ENCODE data around the gene SLC25A15.
"Not testable (repeated sequence)": the region's sequence is repeated elsewhere in the genome, so short reads cannot be mapped to it uniquely, and the experiment has no call there.

SLC25A15 gene

DNA sequence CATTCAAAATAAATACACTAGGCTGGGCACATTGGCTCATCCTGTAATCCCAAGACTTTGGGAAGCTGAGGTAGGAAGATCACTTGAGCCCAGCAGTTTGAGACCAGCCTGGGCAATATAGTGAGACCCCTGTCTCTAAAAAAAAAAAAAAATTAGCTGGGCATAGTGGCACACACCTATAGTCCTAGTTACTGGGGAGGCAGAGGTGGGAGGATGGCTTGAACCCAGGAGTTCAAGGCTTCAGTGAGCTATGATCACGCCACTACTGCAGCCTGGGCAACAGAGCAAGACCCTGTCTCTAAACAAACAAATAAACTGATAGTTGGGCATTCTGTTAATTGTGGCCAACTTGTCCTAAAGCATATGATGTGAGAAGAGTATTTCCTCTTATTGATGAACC, 6.4 kb upstream of the SLC25A15 start:
- not testable (repeated sequence) for DNase-seq

DNA sequence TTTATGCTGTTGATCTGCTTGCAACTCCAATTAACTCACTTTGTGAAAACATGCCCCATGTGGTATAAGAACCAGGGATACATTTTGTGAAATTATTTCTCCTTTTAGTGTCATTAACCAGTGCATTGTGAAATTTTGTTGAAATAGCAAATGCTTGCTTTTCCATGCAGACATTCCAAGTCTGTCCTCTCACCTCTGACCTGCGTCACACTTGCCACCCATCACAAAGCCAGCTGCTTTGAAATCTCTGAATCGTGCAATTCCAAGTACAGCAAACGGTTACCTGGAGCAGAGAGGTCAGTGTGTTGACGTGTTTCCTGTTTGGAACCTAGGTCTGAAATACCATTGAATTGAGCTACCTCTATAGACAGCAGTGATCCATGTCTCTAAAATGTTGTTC, 4.9 kb upstream of the SLC25A15 start:
- no peak for DNase-seq

DNA sequence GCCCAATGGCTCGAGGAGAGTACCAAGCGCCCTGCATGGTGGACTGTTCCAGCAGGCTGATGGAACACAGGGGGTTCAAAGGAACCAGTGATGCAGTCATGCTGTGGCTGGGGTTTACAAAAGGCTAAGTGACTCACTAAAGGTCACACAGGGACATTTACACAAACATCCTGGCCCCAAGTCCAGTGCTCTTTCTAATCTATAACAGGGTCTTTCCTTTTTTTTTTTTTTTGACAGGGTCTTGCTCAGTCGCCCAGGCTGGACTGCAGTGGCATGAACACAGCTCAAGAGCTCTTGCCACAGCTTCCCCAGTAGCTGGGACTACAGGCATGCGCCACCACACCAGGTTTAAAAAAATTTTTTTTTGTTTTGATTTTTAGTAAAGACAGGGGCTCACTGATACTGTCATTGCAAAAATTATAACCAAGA, 2.8 kb upstream of the SLC25A15 start:
- no peak for DNase-seq

DNA sequence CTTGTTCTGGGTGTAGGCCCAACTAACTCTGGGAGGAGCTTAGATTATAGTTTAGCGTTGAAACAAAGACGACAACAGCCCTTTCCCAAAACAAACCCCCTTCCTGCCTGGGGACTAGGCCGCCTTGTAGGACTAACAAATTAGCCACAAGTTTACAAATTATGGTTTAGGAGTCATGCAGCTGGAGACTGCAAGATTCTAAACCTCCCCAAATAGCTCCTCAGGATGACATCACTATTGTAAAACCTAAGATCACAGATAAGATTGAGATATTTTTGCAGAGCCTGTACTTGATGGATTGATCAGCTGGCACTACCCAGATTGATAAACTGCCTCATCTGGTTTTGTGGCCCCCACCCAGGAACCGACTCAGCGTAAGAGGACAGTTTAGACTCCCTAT, 2.3 kb upstream of the SLC25A15 start:
- no peak for DNase-seq

DNA sequence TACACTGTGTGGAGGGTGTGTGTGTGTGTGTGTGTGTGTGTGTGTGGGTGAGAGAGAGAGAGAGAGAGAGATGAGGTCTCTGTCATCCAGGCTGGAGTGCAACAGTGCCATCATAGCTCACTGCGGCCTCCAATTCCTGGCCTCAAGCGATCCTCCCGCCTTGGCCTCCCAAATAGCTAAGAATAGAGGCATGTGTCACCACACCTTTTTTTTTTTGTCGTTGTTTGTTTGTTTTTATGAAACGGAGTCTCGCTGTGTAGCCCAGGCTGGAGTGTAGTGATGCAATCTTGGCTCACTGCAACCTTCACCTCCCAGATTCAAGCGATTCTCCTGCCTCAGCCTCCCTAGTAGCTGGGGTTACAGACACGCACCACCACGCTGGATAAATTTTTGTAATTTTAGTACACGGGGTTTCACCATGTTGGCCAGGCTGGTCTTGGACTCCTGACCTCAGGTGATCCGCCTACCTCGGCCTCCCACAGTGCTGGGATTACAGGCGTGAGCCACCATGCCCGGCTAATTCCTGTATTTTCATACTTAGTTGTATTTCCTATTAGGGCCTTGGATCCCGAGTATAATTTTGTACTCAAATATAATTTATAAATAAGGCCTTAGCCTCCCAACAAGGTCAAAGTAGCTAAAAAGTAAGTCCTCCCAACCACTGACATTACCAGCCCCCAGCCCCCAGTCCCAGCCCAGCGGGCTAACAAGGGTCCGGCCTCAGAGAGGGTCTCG, 704 bp upstream of the SLC25A15 start:
- DNase-seq: not testable (repeated sequence)

DNA sequence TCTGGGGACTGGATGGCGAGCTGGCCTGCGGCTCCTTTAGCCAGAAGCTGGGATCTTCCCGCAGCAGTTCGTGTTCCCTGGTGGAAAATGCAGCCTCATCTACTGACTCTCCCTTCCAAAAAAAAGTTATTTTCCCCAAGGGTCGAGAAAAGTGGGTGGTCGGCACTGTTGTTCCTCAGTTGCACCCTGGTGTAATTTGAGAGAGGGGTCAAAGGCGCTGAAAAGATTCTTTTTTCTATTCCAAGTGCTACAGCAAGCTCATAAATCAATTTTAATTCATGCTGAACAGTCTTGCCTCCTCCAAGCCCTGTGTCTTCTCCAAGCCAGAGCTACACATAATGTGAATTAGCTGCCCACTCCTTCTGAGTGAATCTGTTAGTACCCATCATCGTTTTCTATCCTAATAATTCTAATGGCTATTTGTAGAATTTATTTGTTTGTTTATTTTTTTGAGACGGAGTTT, 774 bp downstream of the SLC25A15 start:
- no peak for DNase-seq

DNA sequence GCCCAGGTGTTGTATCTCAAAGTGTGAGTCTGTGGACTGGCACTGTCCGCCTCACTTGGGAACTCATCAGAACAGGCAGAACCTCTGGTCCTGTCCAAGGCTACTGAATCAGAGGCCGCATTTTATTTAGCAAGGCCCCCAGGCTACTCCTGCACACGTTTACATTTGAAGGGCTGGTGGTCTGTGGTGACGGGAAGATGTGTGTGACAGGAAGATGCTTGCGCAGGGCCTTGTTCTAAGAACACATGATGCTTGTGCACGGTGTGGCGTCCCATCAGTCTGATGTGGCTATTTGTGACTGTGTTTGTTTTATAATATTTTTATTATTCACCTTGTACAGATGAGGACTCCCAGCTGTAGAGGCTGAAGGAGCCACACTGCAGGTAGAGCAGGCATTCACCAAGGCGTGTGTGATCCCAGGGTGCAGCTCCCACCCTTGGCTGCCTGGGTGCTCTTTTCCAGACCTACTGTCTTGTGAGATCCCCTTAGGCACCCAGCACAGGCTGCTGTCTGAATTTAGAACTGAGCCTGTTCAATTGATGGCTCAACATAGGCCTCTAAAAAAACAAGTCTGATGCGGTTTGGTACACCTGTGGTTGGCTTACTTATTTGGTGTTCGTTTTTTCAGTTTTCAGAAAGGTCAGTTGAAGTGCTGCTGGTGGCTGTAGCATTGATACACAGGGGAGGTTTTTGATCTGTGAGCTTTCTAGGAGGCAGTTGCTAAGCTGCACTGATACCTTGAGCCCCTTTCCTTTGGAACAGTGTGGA, 3.1 kb downstream of the SLC25A15 start:
- no peak for DNase-seq

DNA sequence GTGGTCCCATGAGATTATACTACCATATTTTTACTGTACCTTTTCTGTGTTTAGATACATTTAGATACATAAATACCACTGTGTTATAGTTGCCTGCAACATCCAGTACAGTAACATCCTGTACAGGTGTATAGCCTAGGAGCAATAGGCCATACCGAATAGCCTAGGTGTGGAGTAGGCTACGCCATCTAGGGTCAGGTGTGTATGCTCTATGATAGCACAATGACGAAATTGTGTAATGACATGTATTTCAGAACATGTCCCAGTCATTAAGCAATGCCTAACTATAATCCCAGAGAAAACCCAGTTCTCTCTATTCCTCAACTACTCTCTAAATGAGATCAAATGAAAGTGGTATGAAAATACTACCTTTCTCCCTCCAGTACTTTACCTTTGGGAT, 3.9 kb downstream of the SLC25A15 start:
- DNase-seq: no peak

DNA sequence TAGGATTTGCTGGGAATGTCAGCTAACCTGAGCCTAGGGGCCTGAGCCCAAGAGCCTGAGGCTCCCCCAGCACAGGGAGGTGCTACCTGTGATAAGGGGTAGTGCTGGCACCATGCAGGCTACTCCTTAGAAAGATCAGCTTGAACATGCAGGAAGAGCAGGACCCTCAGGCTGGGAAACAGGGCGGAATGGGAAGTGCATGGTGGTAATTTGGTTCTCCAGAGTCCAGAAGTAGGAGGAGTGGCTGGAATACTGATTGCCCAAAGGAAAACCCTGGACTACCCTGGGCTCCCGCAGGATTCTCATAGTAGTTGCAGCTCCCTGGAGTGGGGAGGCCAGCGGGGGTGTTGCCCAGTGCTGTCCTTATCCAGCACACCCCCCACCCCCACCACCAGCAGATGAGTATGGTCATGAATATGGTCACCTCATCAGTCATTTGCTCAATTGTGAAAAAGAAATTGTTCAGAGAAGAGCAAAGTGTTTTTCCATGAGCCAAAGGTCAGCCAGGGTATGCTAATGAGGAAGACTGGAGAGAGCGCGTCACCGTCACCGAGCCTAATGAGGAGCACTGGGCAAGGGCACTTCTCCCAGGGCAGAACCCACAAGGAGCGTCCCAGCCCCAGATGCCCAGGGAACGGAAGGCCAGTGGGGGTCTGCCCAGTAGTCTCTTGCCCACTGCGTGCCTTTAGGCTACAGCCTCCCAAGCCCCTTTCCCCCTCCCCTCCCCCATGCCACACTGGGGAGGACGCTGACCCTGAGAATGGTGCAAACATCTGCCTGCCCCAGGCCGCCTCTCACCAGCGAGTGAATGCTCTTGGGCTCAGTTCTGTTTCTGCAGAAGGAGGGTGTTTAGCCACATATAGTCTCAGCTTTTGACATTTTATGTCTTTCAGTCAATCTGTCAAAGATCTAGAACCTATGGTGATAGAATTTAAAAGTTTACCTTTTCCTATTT, 5.3 kb downstream of the SLC25A15 start:
- no peak for DNase-seq

DNA sequence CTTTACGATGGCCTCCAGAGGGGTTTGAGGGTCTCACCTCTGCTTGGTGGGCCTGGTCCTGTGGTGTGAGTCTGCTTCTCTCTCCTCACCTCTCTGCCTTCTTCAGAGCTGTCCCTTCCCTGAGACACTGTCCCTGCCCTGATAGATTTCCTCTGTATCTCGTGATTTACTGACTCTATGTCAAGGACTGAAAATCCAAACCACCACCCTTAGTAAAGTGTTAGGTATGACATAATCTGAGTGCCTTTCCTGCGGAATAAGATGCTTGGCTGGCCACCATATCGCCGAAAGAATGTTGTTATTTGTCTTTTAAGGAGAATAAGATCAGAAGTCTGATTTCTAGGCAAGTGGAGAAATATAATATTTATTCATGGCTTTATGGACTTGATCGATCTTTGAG, 7.2 kb downstream of the SLC25A15 start:
- no peak for DNase-seq

DNA sequence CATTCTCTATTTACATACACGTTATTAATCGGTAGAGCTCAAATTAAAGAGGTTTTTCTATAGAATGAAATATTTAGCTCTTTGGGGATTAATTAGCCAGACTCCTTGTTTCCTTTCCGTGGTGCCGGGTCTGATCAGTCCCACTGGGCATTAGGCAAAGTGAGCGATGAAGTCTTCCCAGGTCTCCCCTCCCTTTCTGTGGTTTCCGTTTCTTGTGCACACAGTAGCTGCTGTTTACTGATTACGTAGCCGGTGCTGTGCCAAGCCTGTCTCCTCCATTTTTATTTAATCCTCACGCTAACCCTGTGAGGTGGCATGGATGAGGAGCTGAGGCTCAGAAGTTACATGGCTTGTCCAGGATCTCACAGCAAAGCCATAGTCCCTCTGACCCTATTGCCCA, 9.0 kb downstream of the SLC25A15 start:
- DNase-seq: no peak

DNA sequence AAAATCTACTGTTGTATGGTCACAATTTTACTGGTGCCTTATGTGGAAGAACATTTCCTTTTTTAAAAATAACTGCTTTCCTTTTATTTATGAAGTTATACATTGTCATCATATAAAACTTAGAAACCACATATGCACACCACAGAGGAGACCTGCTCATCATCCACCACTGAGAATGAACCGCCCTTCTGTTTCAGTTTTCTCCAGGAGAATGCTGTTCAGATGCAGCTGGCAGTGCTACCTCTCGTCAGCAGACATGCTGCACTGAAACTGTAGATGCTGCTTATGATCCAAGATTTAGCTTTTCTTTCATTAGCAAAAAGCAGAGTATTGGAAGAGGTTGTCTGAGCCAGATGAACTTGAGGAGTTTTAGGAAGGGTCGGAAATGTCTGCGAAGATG, 10.1 kb downstream of the SLC25A15 start:
- DNase-seq: no peak

DNA sequence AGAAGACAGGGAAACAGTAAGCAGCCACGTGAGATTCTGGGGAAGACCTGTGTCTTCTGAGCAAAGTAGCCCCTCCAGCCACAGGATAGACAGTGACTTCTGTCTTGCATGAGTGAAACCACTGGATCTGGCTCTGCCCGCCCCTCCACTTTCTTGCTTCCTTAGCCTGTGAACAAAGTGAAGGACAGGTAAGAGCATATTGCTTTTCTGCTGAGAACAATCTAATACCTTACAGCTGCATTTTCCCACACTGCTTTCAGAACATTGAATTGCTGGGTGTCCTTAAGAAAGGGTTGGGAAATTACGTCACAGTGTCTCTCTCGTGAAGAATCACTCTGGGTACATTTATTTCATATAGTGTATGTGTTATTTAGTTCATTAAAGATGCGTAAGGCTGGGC, 11.1 kb downstream of the SLC25A15 start:
- DNase-seq: no peak

DNA sequence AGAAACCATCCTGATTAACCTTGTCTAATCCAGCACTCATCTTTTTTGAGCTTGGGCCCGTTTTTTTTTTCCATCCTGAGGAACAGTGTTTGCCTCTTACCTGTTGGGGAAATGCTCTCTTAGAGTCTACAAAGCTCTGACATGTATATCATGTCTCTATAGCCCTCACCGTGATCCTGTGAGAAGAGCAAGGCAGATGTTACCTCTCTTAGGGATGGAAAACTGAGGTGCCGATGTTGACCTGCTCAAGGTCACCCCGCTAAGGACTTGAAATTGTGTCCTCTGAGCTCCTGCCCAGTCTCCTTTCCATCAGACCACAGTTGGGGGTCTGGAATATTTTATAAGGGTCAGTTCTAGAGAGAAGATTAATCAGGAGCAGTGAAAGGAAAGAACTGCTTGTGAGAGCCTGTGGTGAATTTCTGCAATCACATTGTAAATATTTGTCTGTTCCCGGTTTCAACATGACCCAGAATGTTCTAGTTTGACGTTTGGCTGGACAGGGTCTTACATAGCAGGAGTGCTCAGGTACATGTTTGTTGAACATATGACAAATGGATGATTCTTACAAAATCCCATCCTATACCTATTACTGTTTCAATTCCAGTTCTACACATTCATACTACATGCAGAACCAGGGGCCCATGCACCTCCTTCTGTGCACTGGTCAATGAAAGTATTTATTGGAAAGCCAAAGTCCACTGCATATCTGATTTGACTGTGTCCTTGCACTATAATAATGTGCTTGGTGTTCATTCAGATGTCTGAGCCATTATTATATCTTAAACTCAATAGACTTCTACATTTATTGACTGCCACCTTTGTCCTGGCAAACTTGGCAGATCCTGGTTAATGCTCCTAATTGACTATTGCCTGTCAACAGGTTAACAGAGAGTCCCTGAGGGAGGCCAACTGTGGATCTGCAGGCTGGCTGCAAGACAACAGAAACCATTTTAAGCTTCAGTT, 12.1 kb downstream of the SLC25A15 start:
- no peak for DNase-seq

DNA sequence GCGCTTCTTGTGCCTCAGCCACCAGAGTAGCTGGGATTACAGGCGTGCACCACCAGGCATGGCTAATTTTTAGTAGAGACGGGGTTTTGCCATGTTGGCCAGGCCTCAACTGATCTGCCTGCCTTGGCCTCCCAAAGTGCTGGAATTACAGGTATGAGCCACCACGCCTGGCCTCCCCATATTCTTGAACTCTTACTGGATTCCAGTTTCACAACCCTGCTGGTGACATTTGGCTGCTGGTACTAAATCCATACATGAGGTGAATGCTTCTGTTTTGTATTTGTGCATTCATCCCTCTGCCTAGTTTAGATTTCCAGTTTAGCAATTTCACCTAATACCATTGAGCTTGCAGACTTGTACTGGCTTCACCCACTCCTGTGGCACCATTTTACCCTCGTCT, 13.9 kb downstream of the SLC25A15 start:
- DNase-seq: no peak

DNA sequence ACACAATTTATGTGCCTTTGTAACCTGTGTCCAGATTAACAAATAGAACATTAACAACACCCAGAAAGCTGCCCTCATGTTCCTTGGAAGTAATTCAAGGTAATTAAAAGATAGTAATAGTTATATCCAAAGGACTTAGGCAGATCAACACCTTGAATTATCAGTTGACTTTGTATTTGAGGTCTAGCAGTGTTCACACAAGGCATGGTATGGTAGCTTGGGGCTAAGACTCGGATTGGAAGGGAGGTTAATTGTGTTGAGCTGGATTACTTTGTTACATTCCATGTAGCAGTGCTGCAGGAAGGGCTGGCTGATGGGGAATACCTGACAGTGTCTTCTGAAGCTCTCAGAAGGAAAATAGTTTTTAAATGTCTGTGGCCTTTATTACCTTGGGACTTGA, 16.8 kb downstream of the SLC25A15 start:
- no peak for DNase-seq

DNA sequence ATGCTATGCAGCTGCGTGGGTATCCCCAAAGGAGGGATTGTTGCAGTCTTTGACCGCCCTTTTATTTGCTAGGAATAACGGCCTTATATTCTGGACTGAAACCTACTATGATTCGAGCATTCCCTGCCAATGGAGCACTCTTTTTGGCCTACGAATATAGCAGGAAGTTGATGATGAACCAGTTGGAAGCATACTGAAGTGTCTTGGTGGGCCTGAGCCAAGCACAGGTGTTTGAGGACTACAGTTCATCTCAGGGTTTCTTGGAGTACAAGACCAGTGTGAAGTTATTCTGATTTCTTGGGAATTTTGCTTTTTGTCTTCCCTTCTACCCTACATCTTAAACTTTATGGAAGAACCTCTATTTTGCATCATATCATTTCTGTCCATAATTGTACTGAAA, 20.1 kb downstream of the SLC25A15 start:
- DNase-seq: no peak

DNA sequence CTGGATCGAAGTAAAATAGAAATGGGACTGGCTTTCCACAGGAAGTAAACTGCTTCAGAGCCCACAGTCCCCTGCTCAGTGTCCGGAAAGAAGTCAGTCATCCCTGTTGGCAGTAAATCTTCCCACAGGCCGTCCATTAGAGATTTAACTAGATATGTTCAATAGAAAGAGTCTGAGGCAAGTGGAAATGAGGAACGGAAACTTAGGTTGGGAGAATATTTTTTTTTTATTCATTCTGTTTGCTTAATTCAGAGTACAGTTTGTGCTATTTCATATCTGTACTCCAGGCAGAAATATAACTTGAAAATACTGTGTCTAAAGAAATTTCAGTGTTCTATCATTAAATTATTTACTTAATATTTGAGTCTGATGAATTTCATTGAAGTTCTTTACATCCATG, 22.7 kb downstream of the SLC25A15 start:
- no peak for DNase-seq

DNA sequence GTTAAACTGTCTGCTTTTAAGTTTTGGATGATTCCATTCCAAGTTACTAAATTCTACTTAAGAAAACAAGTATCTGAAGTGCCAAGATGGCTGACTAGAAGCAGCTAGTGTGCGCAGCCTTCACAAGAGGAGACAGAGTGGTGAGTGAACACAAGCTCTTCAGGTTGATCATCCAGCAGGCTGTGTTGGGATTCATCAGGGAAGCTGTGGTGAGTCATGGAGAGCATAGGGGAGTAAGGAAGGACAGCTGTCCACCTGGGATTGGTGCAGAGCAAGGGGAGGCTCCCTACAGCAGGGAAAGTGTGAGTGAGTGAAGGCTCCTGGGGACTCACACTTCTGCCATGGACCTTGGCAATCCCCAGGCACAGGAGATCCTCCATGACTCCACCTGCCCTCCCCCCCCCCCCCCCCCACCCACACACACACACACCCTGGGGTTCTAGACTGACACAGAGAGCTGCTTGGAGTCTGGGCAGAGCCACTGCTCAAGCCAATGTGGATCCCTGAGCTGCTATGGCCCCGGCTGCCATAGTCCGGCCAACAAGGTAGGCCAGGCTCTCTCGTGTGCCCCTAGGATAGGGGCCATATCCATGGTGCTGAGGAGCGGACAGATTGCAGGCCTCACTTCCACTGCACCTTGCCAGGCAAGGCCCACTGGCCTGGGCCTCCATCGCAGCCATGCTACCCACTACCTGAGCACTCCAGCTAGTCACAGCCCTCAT, 23.5 kb downstream of the SLC25A15 start:
- peak; percentile 79 for DNase-seq

DNA sequence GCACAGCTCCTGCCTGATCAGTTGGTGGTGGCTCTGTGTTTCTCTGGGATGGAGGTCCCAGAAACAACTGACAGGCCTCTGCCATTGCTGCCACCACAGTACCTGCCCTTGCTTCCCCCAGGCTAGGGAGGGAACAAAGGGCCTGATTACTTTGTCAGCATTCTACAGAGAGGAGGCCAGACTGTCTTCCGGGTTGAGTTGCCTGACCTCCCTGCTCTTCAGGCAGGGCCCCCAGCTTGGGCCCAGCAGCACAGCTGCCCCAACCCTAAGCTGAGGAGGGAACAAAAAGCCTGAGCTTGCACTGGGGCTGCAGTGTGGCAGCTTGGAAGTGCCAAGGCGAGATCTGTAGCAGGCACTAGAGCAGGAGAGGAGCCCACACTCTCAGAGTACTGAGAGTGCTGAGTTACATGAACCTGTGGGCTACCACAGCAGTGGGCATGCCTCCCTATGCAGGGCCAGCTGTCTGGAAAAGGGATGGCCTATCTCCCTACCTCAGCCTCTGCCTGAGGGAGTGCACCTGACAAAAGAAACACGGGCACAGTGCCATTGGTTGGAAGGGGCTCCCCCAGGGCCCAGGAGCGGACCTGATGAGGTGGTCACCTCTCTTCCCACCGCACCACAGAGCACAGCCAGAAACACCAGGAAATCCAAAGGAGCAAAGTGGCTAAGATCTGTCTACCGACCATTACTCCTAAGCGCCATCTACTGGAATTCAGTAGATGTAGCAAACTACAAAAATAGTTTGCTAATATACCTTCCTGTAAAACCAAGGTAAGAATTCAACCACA, 24.4 kb downstream of the SLC25A15 start:
- peak; percentile 8 for DNase-seq

DNA sequence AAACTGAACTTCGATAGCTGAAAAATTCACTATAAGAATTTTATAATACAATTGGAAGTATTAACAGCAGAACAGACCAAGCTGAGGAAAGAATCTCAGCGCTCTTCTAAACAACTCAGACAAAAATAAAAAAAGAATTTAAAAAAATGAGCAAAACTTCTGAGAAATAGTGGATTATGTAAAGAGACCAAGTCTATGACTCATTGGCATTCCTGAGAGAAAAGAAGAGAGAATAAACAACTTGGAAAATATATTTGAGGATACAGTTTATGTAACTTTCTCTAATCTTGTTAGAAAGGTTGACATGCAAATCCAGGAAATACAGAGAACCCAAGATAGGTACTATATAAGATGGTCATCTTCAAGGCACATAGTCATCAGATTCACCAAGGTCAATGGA, 25.4 kb downstream of the SLC25A15 start:
- no peak for DNase-seq

Data from NCI-H226 (cell line).